Stimulated activated CD4-positive, alpha-beta T cell treated with anti-CD3 and anti-CD28 coated beads, Interleukin-15, amount 100 ng/mL, for 24 hours (primary cell): ENCODE data around the gene PEX7.
"Not testable (repeated sequence)": the region's sequence is repeated elsewhere in the genome, so short reads cannot be mapped to it uniquely, and the experiment has no call there.

Source experiments
- DNase-seq: peaks from one replicate; pipeline ENCODE4 v3.0.0-alpha.2; 2020

The PEX7 gene

DNA sequence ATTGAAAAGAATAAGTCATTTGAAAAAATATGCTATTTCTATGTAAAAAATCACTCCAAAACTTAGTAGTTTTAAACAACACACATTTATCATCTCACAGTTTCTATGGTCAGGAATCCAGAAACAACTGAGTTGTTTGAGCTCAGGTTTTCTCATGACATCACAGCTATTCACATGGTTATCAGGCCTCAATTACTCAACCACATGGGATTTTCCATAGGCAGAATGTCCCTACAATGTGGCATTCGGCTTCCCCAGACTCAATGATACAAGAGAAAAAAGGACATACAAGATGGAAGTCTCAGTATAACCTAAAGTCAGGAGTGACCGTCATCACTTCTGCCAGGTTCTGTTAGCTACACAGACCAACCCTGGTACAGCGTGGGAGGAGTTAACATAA, 96.3 kb downstream of the PEX7 start:
- no peak for DNase-seq

DNA sequence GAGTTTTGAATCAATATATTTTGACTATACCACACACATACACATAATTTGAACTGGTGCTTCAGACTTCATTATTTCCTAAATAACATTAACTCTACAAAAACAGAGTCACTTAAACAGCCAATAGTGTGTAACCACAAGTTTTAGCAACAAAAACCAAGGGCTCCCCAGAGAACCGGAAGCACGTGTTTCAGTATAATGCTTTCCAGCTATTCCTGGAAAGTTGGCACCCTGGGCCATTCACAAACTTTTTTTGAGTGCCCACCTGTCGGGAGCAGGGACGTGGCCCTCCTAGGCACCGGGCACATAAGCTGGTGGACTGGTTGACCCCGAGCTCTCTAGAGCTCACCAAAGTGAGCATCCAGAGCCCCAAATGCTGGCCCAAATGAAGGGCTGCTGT, 97.8 kb downstream of the PEX7 start:
- no peak for DNase-seq

DNA sequence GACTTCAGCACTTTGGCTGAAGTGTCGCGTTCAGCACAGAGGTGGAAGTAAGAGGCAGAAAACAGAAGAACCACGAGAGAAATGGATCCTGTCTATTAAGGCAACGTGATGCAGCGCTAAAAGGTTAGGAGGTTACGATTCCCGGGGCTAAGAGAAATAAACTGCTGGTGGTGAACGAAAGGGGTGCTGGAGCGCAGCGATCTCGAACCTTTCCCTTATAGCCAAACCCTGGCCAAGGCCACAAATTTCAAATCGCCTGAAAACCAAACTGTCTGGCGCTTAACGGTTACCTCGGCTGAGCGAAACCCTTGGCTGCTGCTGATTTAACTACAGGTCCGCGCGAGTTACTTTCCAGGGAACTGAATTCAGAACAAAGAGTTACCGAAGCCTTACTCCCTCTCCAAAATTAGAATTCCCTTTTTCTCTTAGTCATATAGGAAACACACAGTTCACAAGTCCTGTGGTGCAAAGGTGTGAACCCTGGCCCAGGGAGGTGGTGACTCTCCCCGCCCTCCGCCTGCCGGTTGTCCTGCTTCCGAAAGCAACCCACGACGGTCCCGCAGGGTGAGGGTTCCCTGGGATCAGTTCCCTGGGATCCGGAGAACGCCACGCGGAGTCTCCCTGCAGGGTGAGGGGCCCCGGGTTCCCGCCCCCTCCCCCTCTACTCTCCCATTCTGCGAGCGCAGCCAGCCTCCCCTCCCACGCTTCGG, 98.4 kb downstream of the PEX7 start:
- DNase-seq = peak; percentile 50

DNA sequence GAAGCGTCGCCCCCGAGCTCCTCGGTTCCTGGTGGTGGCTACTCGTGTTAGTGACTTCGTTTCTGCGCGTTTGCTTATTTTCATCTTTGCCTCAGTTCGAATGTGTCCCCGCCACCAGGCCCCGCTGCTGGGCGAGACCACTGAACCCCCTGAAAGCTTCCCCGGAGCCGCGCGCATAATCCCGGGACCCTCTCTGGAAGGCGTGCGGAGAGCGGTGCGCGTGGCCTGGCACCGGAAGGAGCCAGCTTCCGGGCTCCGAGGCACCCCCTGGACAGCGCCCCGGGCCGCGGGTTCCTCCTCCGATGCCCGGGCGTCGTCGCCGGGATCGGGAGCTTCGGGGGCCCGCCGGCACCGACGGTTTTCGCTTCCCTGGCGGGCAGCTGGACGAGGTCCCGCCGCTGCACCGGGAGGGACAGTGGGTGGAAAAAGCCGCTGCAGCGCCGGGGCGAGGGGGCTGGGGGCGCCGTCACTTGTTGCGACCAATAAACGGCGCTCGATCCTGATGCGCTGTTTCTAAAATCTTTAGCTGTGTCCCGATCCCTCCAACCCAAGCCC, 99.1 kb downstream of the PEX7 start:
- peak; percentile 17 for DNase-seq

DNA sequence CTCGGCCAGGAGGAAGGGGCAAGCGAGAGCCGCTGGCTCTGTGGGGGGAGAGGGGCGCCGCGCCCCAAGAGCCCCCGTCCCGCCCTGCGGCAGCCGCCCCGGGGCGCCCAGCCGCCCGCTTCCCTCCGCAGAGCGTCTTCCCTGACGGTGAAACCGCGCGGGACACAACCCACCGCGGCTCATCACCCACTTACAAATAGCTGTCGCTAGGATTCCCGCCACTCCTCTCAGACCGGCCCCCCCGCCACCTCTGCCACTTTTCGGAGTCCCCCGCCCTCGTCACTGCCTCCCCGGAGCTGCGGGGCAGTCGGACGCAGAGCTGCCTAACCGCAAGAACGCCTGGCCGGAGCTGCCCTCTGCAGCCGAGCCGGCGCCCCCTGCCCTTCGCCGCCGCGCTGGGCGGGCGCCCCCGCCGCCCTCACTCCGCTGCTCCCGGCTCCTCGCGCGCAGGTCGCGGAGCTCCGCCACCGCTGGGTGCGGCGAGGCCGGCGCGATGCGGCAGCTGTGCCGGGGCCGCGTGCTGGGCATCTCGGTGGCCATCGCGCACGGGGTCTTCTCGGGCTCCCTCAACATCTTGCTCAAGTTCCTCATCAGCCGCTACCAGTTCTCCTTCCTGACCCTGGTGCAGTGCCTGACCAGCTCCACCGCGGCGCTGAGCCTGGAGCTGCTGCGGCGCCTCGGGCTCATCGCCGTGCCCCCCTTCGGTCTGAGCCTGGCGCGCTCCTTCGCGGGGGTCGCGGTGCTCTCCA, 99.7 kb downstream of the PEX7 start, which contains the start of gene SLC35D3:
SLC35D3 (plus strand) TSS at position 366 of the 749 bp plus-strand sequence; CDS start at position 494, 128 bp downstream.
- peak; percentile 42 for DNase-seq

DNA sequence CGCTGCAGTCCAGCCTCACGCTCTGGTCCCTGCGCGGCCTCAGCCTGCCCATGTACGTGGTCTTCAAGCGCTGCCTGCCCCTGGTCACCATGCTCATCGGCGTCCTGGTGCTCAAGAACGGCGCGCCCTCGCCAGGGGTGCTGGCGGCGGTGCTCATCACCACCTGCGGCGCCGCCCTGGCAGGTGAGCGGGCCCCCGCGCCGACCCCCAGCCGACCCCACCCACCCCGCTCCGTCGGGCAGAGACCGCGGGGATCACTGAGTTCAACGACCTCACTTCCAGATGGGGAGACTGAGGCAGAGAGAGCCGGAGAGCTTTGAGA, 100.3 kb downstream of the PEX7 start:
- peak; percentile 36 for DNase-seq

DNA sequence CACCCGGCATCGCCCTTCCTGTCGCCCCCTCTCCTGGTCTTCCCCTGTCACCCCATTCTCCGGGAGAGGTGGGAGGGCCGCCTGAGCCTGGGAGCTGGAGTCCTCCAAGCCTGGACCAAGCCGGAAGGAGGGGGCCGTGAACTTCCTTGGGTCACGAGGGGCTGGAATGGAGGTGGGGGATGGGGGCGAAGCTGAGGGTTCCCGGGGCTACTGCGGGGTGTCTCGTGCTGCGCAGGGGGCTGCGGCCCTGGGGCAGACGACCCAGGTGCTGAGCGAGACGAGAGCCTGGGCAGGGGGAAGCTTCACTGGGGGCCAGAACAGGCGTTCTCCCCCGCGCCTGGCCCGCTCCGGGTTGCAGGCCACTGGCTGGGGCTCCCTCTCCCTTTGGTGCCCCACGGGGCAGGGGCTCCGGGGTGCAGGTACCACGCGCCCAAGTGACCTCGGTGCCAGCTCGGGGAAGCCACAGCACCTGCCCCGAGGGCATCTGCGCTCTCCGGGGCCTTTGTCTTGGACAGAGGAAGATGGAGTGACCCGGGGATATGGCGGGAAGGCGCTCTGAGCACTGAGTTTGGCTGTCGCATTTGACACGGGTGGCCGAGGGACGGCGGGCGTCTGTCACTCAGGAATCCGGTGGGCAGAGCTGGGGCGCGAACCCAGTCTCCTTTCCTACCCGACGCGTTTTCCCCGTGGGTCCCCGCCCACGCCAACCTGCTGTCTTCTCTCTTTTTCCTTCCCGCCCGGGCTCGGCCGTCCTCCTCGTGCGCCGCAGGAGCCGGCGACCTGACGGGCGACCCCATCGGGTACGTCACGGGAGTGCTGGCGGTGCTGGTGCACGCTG, 100.9 kb downstream of the PEX7 start:
- DNase-seq = peak; percentile 53

DNA sequence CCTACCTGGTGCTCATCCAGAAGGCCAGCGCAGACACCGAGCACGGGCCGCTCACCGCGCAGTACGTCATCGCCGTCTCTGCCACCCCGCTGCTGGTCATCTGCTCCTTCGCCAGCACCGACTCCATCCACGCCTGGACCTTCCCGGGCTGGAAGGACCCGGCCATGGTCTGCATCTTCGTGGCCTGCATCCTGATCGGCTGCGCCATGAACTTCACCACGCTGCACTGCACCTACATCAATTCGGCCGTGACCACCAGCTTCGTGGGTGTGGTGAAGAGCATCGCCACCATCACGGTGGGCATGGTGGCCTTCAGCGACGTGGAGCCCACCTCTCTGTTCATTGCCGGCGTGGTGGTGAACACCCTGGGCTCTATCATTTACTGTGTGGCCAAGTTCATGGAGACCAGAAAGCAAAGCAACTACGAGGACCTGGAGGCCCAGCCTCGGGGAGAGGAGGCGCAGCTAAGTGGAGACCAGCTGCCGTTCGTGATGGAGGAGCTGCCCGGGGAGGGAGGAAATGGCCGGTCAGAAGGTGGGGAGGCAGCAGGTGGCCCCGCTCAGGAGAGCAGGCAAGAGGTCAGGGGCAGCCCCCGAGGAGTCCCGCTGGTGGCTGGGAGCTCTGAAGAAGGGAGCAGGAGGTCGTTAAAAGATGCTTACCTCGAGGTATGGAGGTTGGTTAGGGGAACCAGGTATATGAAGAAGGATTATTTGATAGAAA, 101.7 kb downstream of the PEX7 start:
- DNase-seq = no peak

DNA sequence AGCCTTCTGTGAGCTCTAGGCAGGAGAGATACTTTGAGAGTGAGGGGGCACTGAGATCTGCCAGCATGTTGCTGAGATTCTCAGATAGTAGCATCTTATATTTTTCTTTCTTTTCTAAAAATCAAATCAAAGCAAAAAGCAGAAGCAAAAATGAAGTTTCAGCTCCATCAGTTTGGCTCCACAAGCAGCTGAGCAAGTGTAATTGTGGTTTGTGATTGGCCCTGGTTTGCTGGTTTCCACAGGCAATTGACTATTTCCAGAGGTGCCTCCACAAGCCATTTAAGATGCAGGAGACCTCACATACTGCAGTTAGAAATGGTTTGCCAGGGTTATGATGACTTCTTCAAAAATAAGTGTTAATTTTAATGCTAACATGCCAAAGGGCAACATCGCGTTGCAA, 104.0 kb downstream of the PEX7 start:
- no peak for DNase-seq

DNA sequence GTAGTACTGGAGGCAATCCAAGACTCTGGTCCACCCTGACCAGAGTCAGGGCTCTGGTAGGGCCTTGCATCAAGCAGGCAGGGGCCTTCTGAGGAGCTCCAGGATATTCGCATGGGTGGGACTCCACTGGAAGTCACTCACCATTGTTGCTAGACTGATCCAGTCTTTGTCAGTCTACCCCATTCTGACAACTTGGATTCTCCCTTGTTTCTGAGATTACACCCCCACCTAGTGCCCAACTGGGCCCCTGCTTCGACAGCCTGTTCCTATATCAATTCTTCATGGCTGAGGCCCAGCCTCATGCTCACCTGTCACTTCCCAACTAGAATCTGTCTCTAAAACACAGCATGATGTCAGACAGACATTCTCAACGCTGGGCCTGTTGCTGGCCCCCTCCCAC, 104.9 kb downstream of the PEX7 start:
- peak; percentile 14 for DNase-seq

DNA sequence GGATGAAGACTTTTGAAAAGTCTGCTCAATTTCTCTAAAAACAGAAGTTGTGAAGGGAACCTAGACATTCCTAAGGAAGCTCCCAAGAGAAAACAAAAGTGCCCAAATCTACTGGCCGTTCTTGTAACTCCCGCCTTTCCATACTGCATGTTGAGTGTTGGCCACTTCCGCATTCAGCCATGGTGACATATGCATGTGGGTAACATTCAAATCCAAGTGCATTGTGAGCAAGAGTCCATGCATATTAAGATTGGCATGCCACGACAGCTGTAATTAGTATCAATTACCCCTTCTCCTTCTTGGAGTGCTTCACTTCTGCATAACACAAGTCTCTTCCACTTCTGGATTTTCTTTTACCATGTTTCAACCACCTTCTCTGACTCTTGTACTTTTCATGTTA, 108.1 kb downstream of the PEX7 start:
- no peak for DNase-seq

DNA sequence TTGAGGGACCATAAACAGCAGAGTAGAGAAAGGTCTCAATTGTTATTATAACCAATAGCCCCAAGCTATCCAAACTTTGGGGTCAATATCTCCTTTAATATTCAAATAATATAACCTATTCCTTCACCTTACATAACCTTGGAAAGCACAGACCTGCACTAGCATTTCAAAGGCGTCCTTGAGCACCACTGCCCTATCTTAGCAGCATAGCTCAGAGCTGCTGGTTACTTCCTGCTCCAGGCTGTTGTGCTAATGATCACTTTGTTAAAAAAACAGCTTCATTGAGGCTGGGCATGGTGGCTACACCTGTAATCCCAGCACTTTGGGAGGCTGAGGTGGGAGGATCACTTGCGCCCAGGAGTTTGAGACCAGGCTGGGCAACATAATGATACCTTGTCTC, 110.2 kb downstream of the PEX7 start:
- no peak for DNase-seq

DNA sequence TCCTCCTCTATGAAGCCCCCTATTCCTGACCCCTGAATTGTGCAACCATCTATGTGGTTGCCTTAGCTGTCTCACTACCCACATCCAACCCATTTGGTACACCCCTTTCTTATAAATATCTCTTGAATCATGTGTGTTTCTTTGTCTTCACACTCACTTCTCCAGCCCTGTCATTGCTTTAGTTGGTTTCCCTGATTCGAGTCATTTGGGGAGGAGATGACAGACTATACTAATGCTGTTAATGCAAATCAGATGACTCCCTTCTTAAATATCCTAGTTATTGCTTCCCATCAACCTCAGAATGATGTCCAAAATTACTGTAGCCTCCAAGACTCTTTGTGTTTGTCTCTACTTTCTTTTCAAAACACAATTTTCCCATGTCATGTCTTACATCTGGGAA, 122.7 kb downstream of the PEX7 start:
- DNase-seq = no peak

DNA sequence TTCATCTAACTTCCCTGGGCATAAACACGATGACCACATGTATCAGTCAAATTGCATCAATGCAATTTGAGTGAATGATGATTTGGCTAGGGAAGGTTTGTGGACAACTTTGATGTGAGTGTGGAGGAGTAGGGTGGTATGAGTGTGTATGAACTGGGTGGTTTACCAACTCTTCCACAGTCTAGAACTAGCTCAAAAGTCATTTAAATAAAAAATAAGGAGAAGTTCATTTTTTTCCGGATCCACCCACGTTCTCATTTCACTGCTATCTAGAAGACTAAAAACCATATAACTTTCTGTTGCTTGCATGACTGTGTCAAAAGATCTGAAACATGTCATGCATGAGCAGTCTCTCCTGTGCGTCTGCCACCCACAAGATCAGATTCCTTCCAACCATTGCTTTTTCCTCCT, 123.3 kb downstream of the PEX7 start:
- no peak for DNase-seq

DNA sequence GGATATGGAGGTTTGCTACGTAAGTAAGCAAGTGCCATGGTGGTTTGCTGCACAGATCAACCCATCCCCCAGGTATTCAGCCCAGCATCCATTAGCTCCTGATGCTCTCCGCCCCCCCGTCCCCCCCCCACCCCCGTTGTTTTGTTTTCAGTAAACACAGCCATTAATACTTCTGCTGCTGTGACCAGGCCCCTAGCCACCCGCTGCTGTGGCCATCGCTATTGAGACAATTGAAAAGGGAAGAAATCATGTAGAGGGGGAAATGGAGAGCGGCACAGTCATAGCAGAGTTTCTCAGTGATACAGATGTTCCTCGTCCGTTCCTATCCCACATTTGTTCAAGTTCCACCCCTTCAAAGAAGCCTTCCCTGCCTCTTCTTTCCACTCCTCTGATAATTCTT, 124.6 kb downstream of the PEX7 start:
- DNase-seq = no peak

DNA sequence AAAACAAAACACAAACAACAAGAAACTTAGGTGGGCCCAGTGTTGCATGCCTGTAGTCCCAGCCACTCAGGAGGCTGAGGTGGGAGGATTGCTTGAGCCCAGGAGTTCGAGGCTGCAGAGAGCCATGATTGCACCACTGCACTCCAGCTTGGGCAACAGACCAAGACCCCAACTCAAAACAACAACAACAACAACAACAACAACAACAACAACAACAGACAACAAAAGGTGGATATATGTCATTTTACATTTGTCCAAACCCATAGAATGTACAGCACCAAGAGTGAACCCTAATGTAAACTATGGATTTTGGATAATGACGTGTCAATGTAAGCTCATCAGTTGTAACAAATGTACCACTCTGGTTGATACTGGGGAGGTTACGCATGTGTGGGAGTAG, 127.6 kb downstream of the PEX7 start:
- DNase-seq = not testable (repeated sequence)

DNA sequence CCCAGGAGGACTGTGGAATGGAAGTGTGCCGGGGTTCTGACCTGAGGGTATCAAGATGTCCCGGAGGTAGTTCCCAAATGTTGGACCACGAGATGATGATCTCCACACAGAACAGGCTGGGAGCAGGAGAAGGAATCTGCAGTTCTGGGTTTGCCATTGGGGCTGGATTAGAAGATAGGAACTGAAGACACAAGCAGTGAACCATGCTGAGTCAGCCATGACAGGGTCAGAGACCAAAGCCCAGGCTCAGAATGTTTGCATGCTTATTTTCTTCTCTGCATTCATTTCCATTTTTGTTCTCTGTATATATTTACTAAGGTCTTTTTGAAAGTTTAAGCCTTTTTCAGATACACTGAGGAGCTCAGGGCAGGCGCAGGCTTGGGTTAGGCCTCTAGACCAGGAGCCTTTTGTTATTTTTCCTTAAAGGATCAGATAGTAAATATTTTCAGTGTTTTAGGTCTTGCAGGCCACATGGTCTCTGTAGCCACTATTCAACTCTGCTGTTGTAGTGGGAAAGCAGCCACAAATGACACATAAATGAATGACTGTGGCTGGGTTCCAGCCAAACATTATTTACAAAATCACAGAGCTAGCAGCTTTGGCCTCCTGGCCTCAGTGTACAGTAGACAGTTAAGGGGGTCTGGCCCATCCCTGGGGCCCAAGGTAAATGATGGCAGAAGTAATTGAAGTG, 128.2 kb downstream of the PEX7 start:
- no peak for DNase-seq

DNA sequence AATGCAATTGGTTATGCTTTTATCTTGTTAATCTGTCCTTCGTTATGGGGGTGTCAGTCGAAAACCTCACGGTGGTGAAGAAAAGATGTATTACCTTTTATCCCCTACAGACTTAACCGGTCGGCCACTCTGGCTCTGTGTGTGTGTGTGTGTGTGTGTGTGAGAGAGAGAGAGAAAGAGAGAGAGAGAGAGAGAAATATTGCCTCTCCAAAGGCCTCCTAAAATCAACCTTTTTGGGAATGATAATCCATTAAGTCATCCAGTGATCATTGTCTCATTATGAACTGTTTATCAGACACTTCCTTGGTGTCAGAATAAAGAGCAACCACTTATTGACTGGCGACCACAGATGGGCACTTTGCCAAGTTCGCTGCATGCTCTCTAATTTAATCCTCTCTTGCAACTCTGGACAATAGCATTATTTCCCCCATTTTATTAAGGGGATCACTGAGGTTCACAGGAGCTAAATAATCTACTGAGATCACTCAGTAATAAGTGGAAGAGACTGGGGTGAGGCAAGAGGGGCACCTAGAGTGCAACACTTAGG, 130.4 kb downstream of the PEX7 start:
- DNase-seq = no peak

DNA sequence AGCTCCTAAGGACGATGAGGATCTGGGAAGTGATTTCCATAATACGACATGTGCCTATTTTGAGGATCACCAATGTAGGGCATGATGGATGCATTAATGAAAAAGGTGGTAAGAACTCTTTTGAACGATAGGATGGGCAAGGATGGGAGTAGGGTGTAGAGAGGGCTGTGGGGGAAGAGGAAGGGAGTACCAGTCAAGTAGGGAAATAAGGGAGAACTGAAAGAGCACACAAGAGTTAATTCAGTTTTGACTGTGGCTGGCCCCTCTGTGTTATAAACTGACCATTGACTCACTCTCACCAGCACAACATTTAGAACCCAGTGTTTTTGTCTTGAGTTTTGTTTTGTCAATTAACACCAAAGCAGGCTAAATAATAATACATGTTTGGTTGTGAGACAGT, 132.7 kb downstream of the PEX7 start:
- no peak for DNase-seq

DNA sequence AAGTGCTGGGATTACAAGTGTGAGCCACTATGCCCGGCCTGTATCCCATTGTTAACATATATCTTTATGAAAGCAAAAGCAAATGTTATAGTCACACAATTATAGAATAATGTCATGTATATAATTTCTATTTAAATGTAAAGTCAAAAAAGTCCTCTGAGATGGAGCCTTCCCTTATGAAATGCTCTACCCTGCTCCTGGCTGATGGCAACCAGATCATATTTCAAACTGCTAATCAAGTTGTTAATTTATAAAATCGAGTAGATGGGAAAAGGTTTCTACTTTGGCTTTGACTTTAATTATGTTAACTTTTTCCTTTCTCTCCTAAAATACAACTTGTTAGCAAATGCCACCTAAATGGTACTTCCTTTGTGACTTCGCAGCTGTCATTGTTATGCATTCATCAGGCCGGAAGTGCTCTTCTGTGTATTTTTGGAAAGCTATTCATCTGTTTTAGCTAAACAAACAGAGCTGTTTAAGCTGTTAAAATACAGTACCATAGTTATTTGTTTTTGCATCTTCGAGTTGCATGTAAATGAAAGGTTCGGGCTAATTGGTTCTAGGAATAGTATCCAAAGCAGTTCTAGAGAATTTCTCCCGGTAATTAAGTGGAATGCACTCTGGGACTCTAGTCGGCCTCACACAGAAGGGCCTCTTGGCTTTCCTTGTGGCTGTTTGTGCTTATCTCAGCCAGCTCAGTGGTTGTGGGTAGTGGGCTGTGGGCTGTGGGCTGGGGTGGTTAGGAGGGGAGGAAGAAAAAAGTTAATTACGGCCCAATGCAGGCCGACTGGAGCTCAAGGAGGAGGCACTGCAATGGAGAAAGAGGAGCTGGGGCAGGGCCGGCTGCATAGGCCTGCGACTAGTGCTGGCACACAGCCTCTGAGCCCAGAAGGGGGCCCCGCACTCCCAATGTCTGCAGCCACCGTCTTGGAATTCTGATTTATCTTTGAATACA, 134.5 kb downstream of the PEX7 start:
- DNase-seq = no peak

DNA sequence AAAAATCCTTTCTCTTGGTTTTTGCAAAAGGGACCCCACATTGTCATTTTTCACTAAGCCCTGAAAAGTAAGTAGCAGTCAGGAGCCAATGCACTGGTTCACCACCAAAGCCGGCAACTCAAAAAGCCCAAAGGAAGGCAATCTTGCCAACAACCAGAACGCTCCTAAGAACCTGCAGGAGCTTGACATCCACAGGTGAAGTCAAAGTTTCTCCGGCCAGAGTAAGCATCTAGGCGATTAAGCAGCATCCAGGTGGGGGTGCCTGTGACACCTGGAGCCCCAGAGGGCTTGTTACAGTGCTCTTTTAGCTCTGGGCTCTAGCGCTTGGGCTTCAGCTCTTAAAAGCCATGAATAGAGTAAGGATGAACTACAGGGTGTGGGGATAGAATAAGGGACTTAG, 135.8 kb downstream of the PEX7 start:
- no peak for DNase-seq
